NCI-H774 (cell line): ENCODE measurements around the gene DDX51.

Experiments
- DNase-seq: peaks from one replicate; lab custom pipeline; 2025; lab: John Stamatoyannopoulos, UW

DDX51 gene

GRCh38 chr12:132167611-132168310 is 23.6 kb upstream of the DDX51 start:
- no peak for DNase-seq

- DNase-seq: no peak
These were observed 22.9 kb upstream of the DDX51 start for GRCh38 chr12:132166801-132167591.

- no peak for DNase-seq
These were observed 22.0 kb upstream of the DDX51 start for GRCh38 chr12:132166093-132166492.

- DNase-seq: no peak
These were observed 21.5 kb upstream of the DDX51 start for GRCh38 chr12:132165584-132165983.

GRCh38 chr12:132164426-132164825 is 20.3 kb upstream of the DDX51 start:
- DNase-seq: no peak

- no peak for DNase-seq
These were observed 19.8 kb upstream of the DDX51 start for GRCh38 chr12:132163911-132164288.

GRCh38 chr12:132163041-132163910 is 19.2 kb upstream of the DDX51 start:
- DNase-seq: no peak

GRCh38 chr12:132162508-132163031 is 18.5 kb upstream of the DDX51 start:
- no peak for DNase-seq

GRCh38 chr12:132161796-132162507 is 17.8 kb upstream of the DDX51 start:
- no peak for DNase-seq

GRCh38 chr12:132161036-132161781 is 17.1 kb upstream of the DDX51 start:
- no peak for DNase-seq

GRCh38 chr12:132160601-132161035 is 16.5 kb upstream of the DDX51 start:
- DNase-seq: no peak

- DNase-seq: no peak
These were observed 15.9 kb upstream of the DDX51 start for GRCh38 chr12:132160016-132160415.

GRCh38 chr12:132159555-132160003 is 15.5 kb upstream of the DDX51 start:
- no peak for DNase-seq

- DNase-seq: no peak
These were observed 14.8 kb upstream of the DDX51 start for GRCh38 chr12:132158677-132159554.

- no peak for DNase-seq
These were observed 13.8 kb upstream of the DDX51 start for GRCh38 chr12:132157733-132158409.

GRCh38 chr12:132156573-132157325 is 12.6 kb upstream of the DDX51 start:
- DNase-seq: no peak

- DNase-seq: no peak
These were observed 11.9 kb upstream of the DDX51 start for GRCh38 chr12:132155771-132156572.
